HL-60 (cell line): ENCODE results near the gene CRMP1.

ENCODE experiments used
- DNase-seq, 2 experiments: peaks; one replicate each; pipeline ENCODE4 v3.0.0-alpha.2; 2010 to 2020; ENCODE audit warnings: low read depth in 1 of 2, low spot score in 1 of 2
- H3K27ac ChIP-seq: fragments of 250-450 bp; sonication (Bioruptor Pico); replicated peaks from 2 replicates; pipeline ENCODE4 v1.5.1; 2020; ENCODE audit warnings: mild to moderate bottlenecking, moderate library complexity
- H3K27me3 ChIP-seq: fragments of 250-450 bp; sonication (Bioruptor Pico); 2 replicates; pipeline ENCODE4 v1.5.1; 2021; ENCODE audit warnings: mild to moderate bottlenecking, moderate library complexity; ENCODE audit not compliant: insufficient read depth, poor library complexity, severe bottlenecking
- H3K4me3 ChIP-seq: replicated peaks from 2 replicates; pipeline ENCODE4 v1.5.1; 2011; ENCODE audit warnings: mild to moderate bottlenecking, control low read depth, low read length; ENCODE audit not compliant: insufficient read depth
- CTCF ChIP-seq: IDR thresholded peaks from one replicate; pipeline ENCODE4 v1.5.1; 2011; ENCODE audit warnings: low read length, control low read depth, inconsistent platforms; ENCODE audit not compliant: insufficient read depth
- GABPA ChIP-seq: IDR thresholded peaks from 2 replicates; pipeline ENCODE4 v1.6.1; 2012; ENCODE audit warnings: low read depth
- POLR2AphosphoS5 ChIP-seq: IDR thresholded peaks from 2 replicates; pipeline ENCODE4 v1.6.1; 2012; ENCODE audit warnings: low read depth
- REST ChIP-seq: IDR thresholded peaks from 2 replicates; pipeline ENCODE4 v1.6.1; 2012; ENCODE audit warnings: low read depth; ENCODE audit not compliant: insufficient replicate concordance
- SPI1 ChIP-seq: IDR thresholded peaks from 2 replicates; pipeline ENCODE4 v1.6.1; 2012; ENCODE audit warnings: low read depth, mild to moderate bottlenecking, borderline replicate concordance

Gene CRMP1

GRCh38 chr4:5916229-5916628, 23.3 kb upstream of the CRMP1 start:
- TF ChIP-seq POLR2AphosphoS5 (no peak), SPI1 (no peak), CTCF (no peak), GABPA (no peak), REST (no peak)
- Histone ChIP-seq H3K27me3 (no peaks in the 10 kb centered on the region), H3K4me3 (no peak overlapping the region), H3K27ac (no peak overlapping the region)
- no peak for DNase-seq

GRCh38 chr4:5913454-5913853, 20.6 kb upstream of the CRMP1 start:
- Histone ChIP-seq H3K27ac (no peak overlapping the region), H3K27me3 (no peaks in the 10 kb centered on the region), H3K4me3 (no peak overlapping the region)
- no peak for DNase-seq
- TF ChIP-seq REST = no peak
- TF ChIP-seq SPI1 = no peak
- TF ChIP-seq CTCF = no peak
- TF ChIP-seq GABPA = no peak
- no peak for TF ChIP-seq POLR2AphosphoS5

- Histone ChIP-seq H3K27me3 (no peaks in the 10 kb centered on the region), H3K4me3 (no peak overlapping the region), H3K27ac (no peak overlapping the region)
- TF ChIP-seq CTCF (no peak), POLR2AphosphoS5 (no peak), GABPA (no peak)
- DNase-seq = no peak
Measured at GRCh38 chr4:5912614-5913019, 19.7 kb upstream of the CRMP1 start.

GRCh38 chr4:5908876-5909427, 16.1 kb upstream of the CRMP1 start:
- no peaks in the 10 kb centered on the region for H3K27me3 ChIP-seq
- TF ChIP-seq POLR2AphosphoS5 (no peak), SPI1 (no peak), GABPA (no peak), CTCF (no peak), REST (no peak)
- no peak overlapping the region for H3K4me3 ChIP-seq
- no peak for DNase-seq
- no peak overlapping the region for H3K27ac ChIP-seq
